GM18507 (cell line): ENCODE measurements around the gene CD84.
"Not testable (repeated sequence)": the region's sequence is repeated elsewhere in the genome, so short reads cannot be mapped to it uniquely, and the experiment has no call there.

Source experiments
- DNase-seq: peaks from one replicate; pipeline ENCODE4 v3.0.0; 2011; ENCODE audit warnings: low read depth; ENCODE audit not compliant: insufficient read length; ENCODE audit errors: extremely low spot score
- FAIRE-seq: peaks from 2 replicates; lab custom pipeline; 2011; peaks lifted over from hg19 to GRCh38; lab: Jason Lieb, UNC

Gene CD84

GRCh38 chr1:160612613-160613218, 33.4 kb upstream of the CD84 start:
- FAIRE-seq (no peak), DNase-seq (no peak)

- DNase-seq (no peak), FAIRE-seq (peak; percentile 24)
Observed at GRCh38 chr1:160610569-160611242, 31.4 kb upstream of the CD84 start.

DNA sequence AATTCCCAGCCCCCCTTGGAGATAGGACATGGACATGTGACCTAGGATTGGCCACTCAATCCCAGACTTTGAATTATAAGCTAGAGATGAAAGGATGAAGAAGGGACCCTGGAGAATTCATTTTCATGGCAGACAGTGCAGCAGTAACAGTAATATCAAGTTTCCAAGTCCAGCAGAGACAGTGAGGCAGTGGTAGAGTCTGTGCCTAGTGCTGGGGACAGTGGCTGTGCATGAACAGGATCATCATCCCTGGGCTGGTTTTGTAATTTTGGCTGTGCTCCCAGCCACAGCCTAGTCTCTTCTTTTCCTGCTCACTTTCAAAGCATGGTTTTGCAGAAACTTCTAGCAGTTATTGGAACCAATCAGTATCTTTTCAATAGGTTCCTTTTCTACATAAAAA, 29.6 kb upstream of the CD84 start:
- no peak for DNase-seq
- no peak for FAIRE-seq

DNA sequence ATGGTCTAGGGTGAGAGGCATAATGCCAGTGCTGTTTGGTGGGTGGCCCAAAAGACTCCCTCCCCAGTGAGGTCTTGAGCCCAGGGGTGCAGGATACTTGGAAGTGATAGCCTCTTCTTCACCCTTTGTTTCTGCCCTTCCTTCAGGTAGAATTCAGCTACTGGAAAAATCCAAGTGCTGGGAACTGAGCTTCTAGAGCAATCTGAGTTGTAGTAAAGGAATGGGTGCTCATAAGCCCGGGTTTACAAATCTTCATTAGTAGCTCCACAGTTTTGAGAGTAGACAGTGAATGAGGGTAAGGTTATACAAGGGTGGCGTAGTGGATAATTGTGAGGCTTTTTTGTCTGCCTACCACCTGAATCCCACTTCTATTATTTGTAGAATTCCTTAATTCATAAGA, 29.2 kb upstream of the CD84 start:
- FAIRE-seq, result peak; percentile 31
- no peak for DNase-seq

DNA sequence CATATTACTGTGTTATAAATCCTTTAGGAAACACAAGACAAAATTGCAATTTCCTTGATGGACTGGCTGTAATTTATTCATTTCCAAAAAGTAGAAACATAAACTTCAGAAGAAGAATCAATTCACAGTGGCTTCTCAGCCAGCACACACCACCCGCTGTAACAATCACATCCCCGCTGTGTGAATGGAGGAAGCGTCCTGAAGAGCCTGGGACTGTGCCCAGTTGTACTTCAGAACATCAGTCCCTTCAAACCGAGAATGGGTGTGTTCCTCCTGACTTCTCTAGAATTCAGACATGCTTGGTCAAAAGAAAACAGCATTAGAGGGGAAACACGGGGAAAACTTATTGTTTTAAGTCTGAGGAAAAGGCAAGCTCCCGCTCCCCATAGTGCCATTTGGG, 28.8 kb upstream of the CD84 start:
- peak; percentile 42 for FAIRE-seq
- no peak for DNase-seq

DNA sequence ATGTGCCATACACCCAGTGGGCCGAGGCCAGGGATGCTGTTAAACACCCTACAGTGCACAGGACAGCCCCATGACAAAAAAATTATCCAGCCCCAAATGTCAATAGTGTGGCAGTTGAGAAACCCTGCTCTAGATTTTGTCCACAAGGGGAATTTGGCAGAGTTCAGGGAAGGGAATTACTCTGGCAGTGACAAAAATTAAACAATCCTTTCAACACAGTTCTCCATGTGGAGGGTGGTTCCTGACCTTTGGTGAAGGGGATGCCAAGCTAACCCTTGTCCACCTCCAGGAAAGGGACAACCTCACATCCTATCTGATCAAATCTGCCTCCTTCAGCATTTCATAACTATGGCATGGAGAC, 28.4 kb upstream of the CD84 start:
- FAIRE-seq (no peak), DNase-seq (no peak)

DNA sequence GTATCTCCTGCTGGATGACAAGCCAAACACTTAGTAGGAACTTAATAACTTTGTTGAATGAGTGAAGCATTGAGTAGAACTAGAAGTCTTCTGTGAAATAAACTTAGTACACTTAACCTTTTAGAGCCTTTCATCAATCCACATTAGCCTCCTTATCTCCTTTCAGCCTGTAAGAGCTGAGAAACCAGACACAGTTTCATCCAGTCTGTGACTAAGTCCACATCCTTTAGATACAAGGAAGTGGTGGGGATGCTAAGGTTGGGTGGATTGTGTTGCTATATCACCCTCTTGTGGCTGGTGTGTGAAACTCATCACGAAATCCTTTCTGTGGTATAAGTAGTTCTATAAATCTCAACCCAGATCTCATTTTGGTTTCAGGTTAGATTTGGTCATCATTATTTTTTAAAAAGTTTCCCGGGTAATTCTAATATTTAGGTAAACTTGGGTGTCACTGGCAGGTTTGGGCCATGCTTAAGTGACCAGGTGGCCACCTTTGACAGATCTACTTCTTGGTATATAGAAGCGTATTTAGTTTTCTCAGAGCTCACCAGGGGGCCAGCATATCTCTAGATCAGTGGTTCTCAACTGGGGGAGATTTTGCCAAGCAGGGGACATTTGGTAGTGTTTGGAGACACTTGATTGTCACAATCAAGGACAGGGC, 27.8 kb upstream of the CD84 start:
- peak; percentile 99 for FAIRE-seq
- DNase-seq, result peak; percentile 46

- DNase-seq, result no peak
- FAIRE-seq, result no peak
Observed at GRCh38 chr1:160606611-160607010, 27.3 kb upstream of the CD84 start.

DNA sequence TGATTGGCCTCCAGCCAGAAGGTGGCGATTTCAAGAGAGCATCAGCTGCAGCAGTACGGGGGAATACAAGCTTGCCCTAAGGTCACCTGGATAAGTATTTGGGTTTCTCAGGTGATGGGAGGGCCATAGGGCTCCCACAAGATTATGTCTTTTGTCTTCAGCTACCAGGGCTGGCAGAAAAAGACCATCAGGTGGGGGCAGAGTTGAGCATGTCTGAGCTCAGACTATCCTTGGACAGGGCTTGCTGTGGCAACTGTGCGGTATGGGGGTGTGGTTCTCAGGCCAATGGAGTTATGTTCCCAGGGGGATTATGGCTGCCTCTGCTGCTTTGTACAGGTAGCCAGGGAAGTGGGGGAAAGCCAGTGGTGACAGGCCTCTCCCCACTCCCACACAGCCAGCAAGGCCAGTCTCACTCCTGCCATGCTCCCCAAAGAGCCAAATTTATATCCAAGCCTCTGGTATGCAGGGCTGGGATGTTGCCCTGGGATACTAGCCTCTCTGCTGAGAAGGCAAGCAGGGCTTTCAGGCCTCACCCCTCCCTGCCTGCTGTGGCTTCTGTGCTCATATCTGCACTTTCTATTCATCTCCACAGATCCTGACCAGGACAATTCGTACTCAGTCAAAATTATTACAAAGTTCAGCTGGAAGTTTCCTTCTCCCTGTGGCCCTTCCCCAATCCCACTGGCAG, 26.6 kb upstream of the CD84 start:
- FAIRE-seq (no peak), DNase-seq (no peak)

- FAIRE-seq (peak; percentile 36), DNase-seq (no peak)
Observed at GRCh38 chr1:160605205-160605604, 25.9 kb upstream of the CD84 start.

- no peak for DNase-seq
- FAIRE-seq, result no peak
Observed at GRCh38 chr1:160597705-160598104, 18.4 kb upstream of the CD84 start.

DNA sequence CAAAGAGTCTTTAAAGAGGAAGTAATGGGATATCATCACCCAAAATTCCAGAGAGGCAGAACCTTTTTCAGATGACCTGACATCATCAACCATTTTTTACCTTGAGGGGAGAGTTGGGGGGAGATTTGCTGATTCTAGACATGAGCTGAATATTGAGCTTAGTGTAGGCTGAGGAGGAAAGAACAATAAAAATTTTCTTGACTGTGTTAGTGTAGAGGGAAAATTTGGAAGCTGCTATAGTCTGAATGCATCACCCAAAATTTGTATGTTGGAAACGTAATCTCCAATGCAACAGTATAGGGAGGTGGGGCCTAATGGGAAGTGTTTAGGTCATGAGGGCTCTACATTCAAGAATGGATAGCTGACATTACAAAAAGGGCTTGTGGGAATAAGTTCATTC, 17.8 kb upstream of the CD84 start:
- no peak for FAIRE-seq
- no peak for DNase-seq

GRCh38 chr1:160590488-160590887, 11.2 kb upstream of the CD84 start:
- no peak for DNase-seq
- no peak for FAIRE-seq

DNA sequence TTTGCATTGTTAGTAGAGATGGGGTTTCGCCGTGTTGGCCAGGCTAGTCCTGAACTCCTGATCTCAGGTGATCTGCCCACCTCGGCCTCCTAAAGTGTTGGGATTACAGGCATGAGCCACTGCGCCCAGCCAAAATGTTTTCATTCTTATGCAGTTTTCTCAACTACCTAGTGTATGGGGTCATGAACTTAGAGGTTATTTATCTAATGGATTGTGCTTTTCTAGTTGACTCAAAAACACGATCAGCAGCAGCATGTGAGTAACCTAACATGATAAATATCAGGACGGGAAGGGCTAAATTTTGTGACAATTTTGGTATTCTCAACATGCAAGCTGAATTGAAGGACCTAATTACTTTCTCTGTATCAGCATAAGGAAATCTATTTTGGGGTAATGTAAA, 9.2 kb upstream of the CD84 start:
- DNase-seq (no peak), FAIRE-seq (no peak)

DNA sequence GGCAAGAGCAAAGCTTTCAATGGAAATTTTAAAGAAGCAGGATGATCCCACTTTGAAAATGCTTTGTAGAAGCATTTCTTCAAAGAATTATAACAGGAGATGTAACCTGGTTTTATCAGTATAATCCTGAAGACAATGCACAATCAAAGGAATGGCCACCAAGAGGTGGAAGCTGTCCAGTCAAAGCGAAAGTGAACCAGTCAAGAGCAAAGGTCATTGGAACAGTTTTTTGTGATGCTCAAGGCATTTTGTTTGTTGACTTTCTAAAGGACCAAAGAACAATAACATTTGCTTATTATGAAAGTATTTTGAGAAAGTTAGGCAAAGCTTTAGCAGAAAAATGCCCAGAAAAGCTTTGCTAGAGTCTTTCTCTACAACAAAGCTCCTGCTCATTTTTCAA, 5.5 kb upstream of the CD84 start:
- no peak for DNase-seq
- peak; percentile 76 for FAIRE-seq

- FAIRE-seq, DNase-seq: not testable (repeated sequence)
Observed at GRCh38 chr1:160582976-160583375, 3.7 kb upstream of the CD84 start.

DNA sequence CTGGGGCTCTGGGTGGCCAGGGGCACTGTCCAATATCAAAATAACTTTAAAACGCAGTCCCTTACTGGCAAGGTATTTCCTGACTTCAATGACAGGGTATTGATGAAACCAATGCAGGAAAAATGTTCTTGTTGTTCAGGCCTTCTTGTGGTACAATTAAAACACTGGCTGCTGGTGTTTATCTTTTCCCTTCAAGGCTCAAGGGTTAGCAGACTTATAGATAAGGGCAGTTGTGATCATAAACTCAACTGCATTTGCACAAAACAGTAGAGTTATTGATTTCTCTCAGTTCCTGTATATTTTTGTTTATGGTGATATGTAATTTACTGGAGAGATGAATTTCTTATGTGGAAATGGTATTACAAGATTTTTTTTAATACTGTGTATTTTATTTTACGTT, 2.7 kb upstream of the CD84 start:
- FAIRE-seq (no peak), DNase-seq (no peak)

- FAIRE-seq, result peak; percentile 54
Observed at GRCh38 chr1:160580221-160580812, 1.0 kb upstream of the CD84 start.

GRCh38 chr1:160578525-160579191, 638 bp downstream of the CD84 start:
- DNase-seq (no peak), FAIRE-seq (no peak)

More at GRCh38 chr1:160580221-160580812, 1.0 kb upstream of the CD84 start:
- DNase-seq, result no peak

- DNase-seq (no peak), FAIRE-seq (no peak)
Observed at GRCh38 chr1:160578175-160578524, 1.1 kb downstream of the CD84 start.
